IPS-15b (cell line): ENCODE results near the gene PTPRK.

Source experiments
- H3K27me3 ChIP-seq: one replicate; pipeline ENCODE4 v1.6.1; 2013; ENCODE audit warnings: low read length; ENCODE audit not compliant: control insufficient read depth, insufficient read depth
- H3K36me3 ChIP-seq: one replicate; pipeline ENCODE4 v1.6.1; 2013; ENCODE audit warnings: low read length; ENCODE audit not compliant: control insufficient read depth, insufficient read depth
- H3K4me1 ChIP-seq: one replicate; pipeline ENCODE4 v1.6.1; 2013; ENCODE audit warnings: mild to moderate bottlenecking, low read length; ENCODE audit not compliant: control insufficient read depth, insufficient read depth
- H3K4me3 ChIP-seq: one replicate; pipeline ENCODE4 v1.5.1; 2013; ENCODE audit warnings: low read depth, low read length
- H3K9ac ChIP-seq: one replicate; pipeline ENCODE4 v1.6.1; 2013; ENCODE audit warnings: low read depth, mild to moderate bottlenecking, low read length
- H3K9me3 ChIP-seq: one replicate; pipeline ENCODE4 v1.6.1; 2013; ENCODE audit warnings: mild to moderate bottlenecking, low read length; ENCODE audit not compliant: control insufficient read depth, insufficient read depth

The PTPRK gene

DNA sequence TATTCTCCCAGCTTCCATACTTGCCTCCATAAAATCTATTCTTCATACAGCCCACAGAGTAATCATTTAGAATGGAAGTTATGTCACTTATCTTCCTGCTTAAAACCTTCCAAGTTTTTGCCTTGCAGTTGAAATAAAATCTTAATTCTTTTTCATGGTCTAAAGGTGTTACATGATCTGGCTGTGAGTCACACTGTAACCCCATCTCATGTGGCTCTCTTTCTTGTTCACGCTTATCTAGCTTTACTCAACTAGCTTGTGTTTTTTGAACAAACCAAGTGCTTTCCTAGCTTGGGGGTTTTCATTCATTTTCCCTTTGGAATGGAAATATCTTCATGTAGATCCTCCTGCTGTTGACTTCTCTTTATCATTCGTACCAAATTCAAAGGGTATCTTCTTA, 596.0 kb downstream of the PTPRK start:
- no peaks in the 10 kb centered on the region for H3K36me3 ChIP-seq
- H3K27me3 ChIP-seq = no peaks in the 10 kb centered on the region
- no peaks in the 10 kb centered on the region for H3K4me1 ChIP-seq
- no peak overlapping the region for H3K4me3 ChIP-seq
- no peak overlapping the region for H3K9ac ChIP-seq
- H3K9me3 ChIP-seq = no peaks in the 10 kb centered on the region

DNA sequence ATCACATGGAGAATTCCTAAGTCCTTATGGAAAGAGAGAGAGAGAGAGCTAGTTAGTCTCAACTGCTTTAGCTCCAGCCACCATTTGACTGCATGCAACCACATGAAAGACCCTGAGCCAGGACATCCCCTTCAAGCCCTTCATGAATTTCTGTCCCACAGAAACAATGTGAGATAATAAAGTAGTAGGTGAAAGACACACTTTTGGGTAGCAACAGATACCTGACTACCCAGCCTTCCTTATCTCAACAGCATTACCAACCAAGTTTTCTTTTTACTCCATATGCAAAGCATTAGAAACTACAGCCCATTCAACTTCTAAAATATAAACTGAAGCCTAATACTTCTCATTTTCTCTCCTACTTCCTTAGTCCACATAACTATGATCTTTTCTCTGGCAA, 596.4 kb downstream of the PTPRK start:
- Histone ChIP-seq H3K36me3 (no peaks in the 10 kb centered on the region), H3K9me3 (no peaks in the 10 kb centered on the region), H3K4me1 (no peaks in the 10 kb centered on the region), H3K27me3 (no peaks in the 10 kb centered on the region), H3K9ac (no peak overlapping the region), H3K4me3 (no peak overlapping the region)

DNA sequence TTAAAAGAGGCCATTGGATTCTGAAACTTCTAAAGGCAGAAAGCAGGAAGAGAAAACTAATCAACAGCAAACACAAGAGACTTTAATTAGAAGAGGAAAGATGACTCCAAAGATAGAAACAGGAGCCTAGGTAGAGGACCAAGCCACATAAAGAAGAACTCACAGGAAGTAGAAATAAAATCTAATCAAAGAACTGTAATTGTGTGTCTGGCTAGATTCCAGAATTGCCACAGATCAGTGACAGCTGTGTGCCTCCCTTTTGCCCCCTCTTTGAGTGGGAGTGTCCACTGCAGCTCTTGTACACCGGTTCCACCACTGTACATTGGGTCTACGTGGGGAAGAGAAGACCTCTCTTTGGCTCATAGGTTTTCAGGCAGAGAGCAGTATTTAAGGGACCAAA, 597.3 kb downstream of the PTPRK start:
- H3K9ac ChIP-seq = no peak overlapping the region
- no peaks in the 10 kb centered on the region for H3K9me3 ChIP-seq
- no peaks in the 10 kb centered on the region for H3K36me3 ChIP-seq
- H3K27me3 ChIP-seq = no peaks in the 10 kb centered on the region
- no peaks in the 10 kb centered on the region for H3K4me1 ChIP-seq
- H3K4me3 ChIP-seq = no peak overlapping the region

GRCh38 chr6:127921982-127922381, 598.4 kb downstream of the PTPRK start:
- Histone ChIP-seq H3K9me3 (no peaks in the 10 kb centered on the region), H3K4me3 (no peak overlapping the region), H3K36me3 (no peaks in the 10 kb centered on the region), H3K27me3 (no peaks in the 10 kb centered on the region), H3K9ac (no peak overlapping the region), H3K4me1 (no peaks in the 10 kb centered on the region)

DNA sequence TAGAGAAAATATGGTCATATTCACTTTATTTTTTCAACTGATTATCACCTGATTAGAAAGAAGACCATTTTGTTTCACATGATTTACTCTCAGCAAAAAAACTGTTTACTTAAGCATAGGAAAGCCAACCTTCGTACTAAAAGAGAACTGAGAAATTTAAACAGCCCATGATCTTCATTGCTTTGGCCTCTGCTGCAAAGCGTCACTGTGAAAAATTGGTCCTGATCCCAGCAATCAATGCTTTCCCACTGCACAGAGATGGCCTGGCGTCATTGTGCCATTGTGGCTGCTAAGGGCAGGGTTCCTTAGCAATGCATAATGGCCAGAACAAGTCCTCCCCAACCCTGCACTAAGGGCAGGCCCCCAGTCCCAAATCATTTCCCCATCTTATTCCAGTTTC, 599.6 kb downstream of the PTPRK start:
- Histone ChIP-seq H3K36me3 (no peaks in the 10 kb centered on the region), H3K27me3 (no peaks in the 10 kb centered on the region), H3K4me1 (no peaks in the 10 kb centered on the region)

More for the DNA sequence above, 599.6 kb downstream of the PTPRK start:
- H3K9ac ChIP-seq = no peak overlapping the region
- H3K4me3 ChIP-seq = no peak overlapping the region
- H3K9me3 ChIP-seq = no peaks in the 10 kb centered on the region
